Measurements from ENCODE around the gene SEMA3E. TPM values are rescaled to one million over a fixed set of nuclear protein-coding genes. Genes with fewer than 3 reads are reported as not detected.

Gene SEMA3E
- total and polyA plus RNA-seq, 2 experiments from 2014 or later = 0.32 to 0.35 TPM

- TF ChIP-seq EZH2 (IDR thresholded peaks at IDR 0.05; ENCODE audit: insufficient read depth, poor library complexity, severe bottlenecking) (no peak), EZH2phosphoT487 (IDR thresholded peaks at IDR 0.05; ENCODE audit: insufficient read depth, low read depth) (no peak)
- Histone ChIP-seq H3K27me3 (replicated peaks; ENCODE audit: insufficient read depth) (0 out of 2 replicates have a peak, but pooled peaks cover 9% of the 10 kb centered on the region), H4K20me1 (ENCODE audit: insufficient read depth) (no peaks in the 10 kb centered on the region), H3K79me2 (ENCODE audit: insufficient read depth) (no peaks in the 10 kb centered on the region), H3K9me3 (ENCODE audit: low read depth) (no peaks in the 10 kb centered on the region), H3K4me3 (no peak overlapping the region), H3K27ac (no peak overlapping the region), H3K9me2 (ENCODE audit: insufficient read depth) (no peaks in the 10 kb centered on the region), H3K36me3 (ENCODE audit: low read depth) (no peaks in the 10 kb centered on the region), H3K9ac (no peak overlapping the region), H3K4me2 (ENCODE audit: unreplicated experiment) (no peak overlapping the region), H3K4me1 (ENCODE audit: insufficient read depth) (no peaks in the 10 kb centered on the region), H2AFZ (no peak overlapping the region), H3F3A (ENCODE audit: insufficient read depth) (no peaks in the 10 kb centered on the region)
- 11 to 13% methylated on average over 8 of the region's 8 CpGs for WGBS, 2 experiments (ENCODE audit: low coverage in 1 of 2, low lambda C conversion rate in 2 of 2, missing lambda C conversion rate in 2 of 2)
- in situ Hi-C loops (cut with MboI) = no loop called here
- no peak for DNase-seq
Measured at GRCh38 chr7:83362871-83363550, 285.9 kb downstream of the SEMA3E start.

GRCh38 chr7:83359108-83359507 lies 289.8 kb downstream of the SEMA3E start:
- no peak overlapping the region for H3K9ac ChIP-seq
- no peak overlapping the region for H3K4me2 ChIP-seq (ENCODE audit: unreplicated experiment)
- H3K4me1 ChIP-seq (ENCODE audit: insufficient read depth) = no peaks in the 10 kb centered on the region
- H3K79me2 ChIP-seq (ENCODE audit: insufficient read depth) = no peaks in the 10 kb centered on the region
- no peak overlapping the region for H3K27ac ChIP-seq
- no peak for DNase-seq
- H3K27me3 ChIP-seq (replicated peaks; ENCODE audit: insufficient read depth) = 0 out of 2 replicates have a peak, but pooled peaks cover 9% of the 10 kb centered on the region
- 5% methylated on average over 1 of the region's 1 CpG for WGBS, 2 experiments (ENCODE audit: low coverage in 1 of 2, low lambda C conversion rate in 2 of 2, missing lambda C conversion rate in 2 of 2)
- TF ChIP-seq EZH2 (IDR thresholded peaks at IDR 0.05; ENCODE audit: insufficient read depth, poor library complexity, severe bottlenecking) (no peak), EZH2phosphoT487 (IDR thresholded peaks at IDR 0.05; ENCODE audit: insufficient read depth, low read depth) (no peak)
- H3K4me3 ChIP-seq = no peak overlapping the region
- no peaks in the 10 kb centered on the region for H3K36me3 ChIP-seq (ENCODE audit: low read depth)
- no peak overlapping the region for H2AFZ ChIP-seq
- no peaks in the 10 kb centered on the region for H3K9me3 ChIP-seq (ENCODE audit: low read depth)
- no peaks in the 10 kb centered on the region for H4K20me1 ChIP-seq (ENCODE audit: insufficient read depth)
- H3F3A ChIP-seq (ENCODE audit: insufficient read depth) = no peaks in the 10 kb centered on the region
- H3K9me2 ChIP-seq (ENCODE audit: insufficient read depth) = no peaks in the 10 kb centered on the region
- in situ Hi-C loops (cut with MboI) = no loop called here

- WGBS, 2 experiments (ENCODE audit: low coverage in 1 of 2, low lambda C conversion rate in 2 of 2, missing lambda C conversion rate in 2 of 2) = 25 to 33% methylated on average over 3 of the region's 3 CpGs
- H3K9me2 ChIP-seq (ENCODE audit: insufficient read depth) = no peaks in the 10 kb centered on the region
- H3K36me3 ChIP-seq (ENCODE audit: low read depth) = no peaks in the 10 kb centered on the region
- no peak overlapping the region for H3K4me2 ChIP-seq (ENCODE audit: unreplicated experiment)
- no peak overlapping the region for H2AFZ ChIP-seq
- no peaks in the 10 kb centered on the region for H3K9me3 ChIP-seq (ENCODE audit: low read depth)
- no peaks in the 10 kb centered on the region for H3F3A ChIP-seq (ENCODE audit: insufficient read depth)
- TF ChIP-seq EZH2 (IDR thresholded peaks at IDR 0.05; ENCODE audit: insufficient read depth, poor library complexity, severe bottlenecking) (no peak), EZH2phosphoT487 (IDR thresholded peaks at IDR 0.05; ENCODE audit: insufficient read depth, low read depth) (no peak)
- H4K20me1 ChIP-seq (ENCODE audit: insufficient read depth) = no peaks in the 10 kb centered on the region
- H3K4me3 ChIP-seq = no peak overlapping the region
- no peaks in the 10 kb centered on the region for H3K79me2 ChIP-seq (ENCODE audit: insufficient read depth)
- in situ Hi-C loops (cut with MboI) = no loop called here
- DNase-seq = peak; percentile 10
- no peak overlapping the region for H3K9ac ChIP-seq
- no peaks in the 10 kb centered on the region for H3K4me1 ChIP-seq (ENCODE audit: insufficient read depth)
- no peak overlapping the region for H3K27ac ChIP-seq
- no peaks in the 10 kb centered on the region for H3K27me3 ChIP-seq (replicated peaks; ENCODE audit: insufficient read depth)
Measured at GRCh38 chr7:83355143-83355542, 293.8 kb downstream of the SEMA3E start.

- WGBS, 2 experiments (ENCODE audit: low coverage in 1 of 2, low lambda C conversion rate in 2 of 2, missing lambda C conversion rate in 2 of 2) = 5 to 7% methylated on average over 5 of the region's 5 CpGs
- no peaks in the 10 kb centered on the region for H3K4me1 ChIP-seq (ENCODE audit: insufficient read depth)
- DNase-seq = peak; percentile 79
- H3K27ac ChIP-seq = no peak overlapping the region
- no peak overlapping the region for H3K4me2 ChIP-seq (ENCODE audit: unreplicated experiment)
- H3K9me2 ChIP-seq (ENCODE audit: insufficient read depth) = no peaks in the 10 kb centered on the region
- H3K4me3 ChIP-seq = no peak overlapping the region
- H3K79me2 ChIP-seq (ENCODE audit: insufficient read depth) = no peaks in the 10 kb centered on the region
- no peaks in the 10 kb centered on the region for H3F3A ChIP-seq (ENCODE audit: insufficient read depth)
- TF ChIP-seq EZH2 (IDR thresholded peaks at IDR 0.05; ENCODE audit: insufficient read depth, poor library complexity, severe bottlenecking) (no peak), EZH2phosphoT487 (IDR thresholded peaks at IDR 0.05; ENCODE audit: insufficient read depth, low read depth) (no peak)
- H4K20me1 ChIP-seq (ENCODE audit: insufficient read depth) = no peaks in the 10 kb centered on the region
- no peak overlapping the region for H3K9ac ChIP-seq
- in situ Hi-C loops (cut with MboI) = no loop called here
- H3K27me3 ChIP-seq (replicated peaks; ENCODE audit: insufficient read depth) = no peaks in the 10 kb centered on the region
- no peaks in the 10 kb centered on the region for H3K9me3 ChIP-seq (ENCODE audit: low read depth)
- no peaks in the 10 kb centered on the region for H3K36me3 ChIP-seq (ENCODE audit: low read depth)
- no peak overlapping the region for H2AFZ ChIP-seq
Measured at GRCh38 chr7:83347945-83348444, 300.9 kb downstream of the SEMA3E start.
